T-cell (primary cell): Measurements from ENCODE around the gene TYRO3. TPM values are rescaled to one million over a fixed set of nuclear protein-coding genes. Genes with fewer than 3 reads are reported as not detected.

Experiments used
- ATAC-seq, 4 experiments: fragments of 200-7000 bp in 3 of 4; fragments of 150-1000 bp in 1 of 4; cut with Tn5 transposase; replicated peaks in 1 of 4; 1 replicate in 3 of 4; 2 replicates in 1 of 4; pipeline ENCODE4 v1.10.0; 2021; ENCODE audit warnings: moderate library complexity in 3 of 4, mild to moderate bottlenecking in 2 of 4, moderate number of reproducible peaks in 1 of 4
- CTCF ChIA-PET, 2 donors: fragments of 300-600 bp; sonication (Branson Sonifier 250); formaldehyde crosslinking; loops; one replicate each; lab custom pipeline; 2022; ENCODE audit warnings: antibody characterized with exemption in 2 of 2; lab: Charles Lee
- POLR2A ChIA-PET, 2 donors: fragments of 300-600 bp; sonication (Branson Sonifier 250); formaldehyde crosslinking; loops; one replicate each; lab custom pipeline; 2022; ENCODE audit warnings: antibody characterized with exemption in 2 of 2; lab: Charles Lee
- DNase-seq, 35 experiments: peaks; one replicate each; pipeline versions ENCODE4 v3.0.0 to v3.0.0-alpha.2; 2013 to 2023
- H3K27ac ChIP-seq: one replicate; pipeline ENCODE4 v1.5.1; 2013; ENCODE audit warnings: low read length
- H3K27me3 ChIP-seq, 2 experiments: replicated peaks in 1 of 2; 1 replicate in 1 of 2; 2 replicates in 1 of 2; pipeline versions ENCODE4 v1.6.1 to v1.7.0; 2013; ENCODE audit warnings: low read length in 1 of 2, mixed read lengths in 1 of 2; ENCODE audit not compliant: control insufficient read depth in 2 of 2, insufficient read depth in 2 of 2; ENCODE audit errors: extremely low read depth in 1 of 2
- H3K36me3 ChIP-seq, 2 donors: 1 replicate in 1 of 2; 2 replicates in 1 of 2; pipeline versions ENCODE4 v1.6.1 to v1.7.0; 2013; ENCODE audit warnings: low read length in 1 of 2; ENCODE audit not compliant: control insufficient read depth in 2 of 2, insufficient read depth in 1 of 2; ENCODE audit errors: extremely low read depth in 1 of 2
- H3K4me1 ChIP-seq, 2 experiments: 1 replicate in 1 of 2; 2 replicates in 1 of 2; pipeline versions ENCODE4 v1.6.1 to v1.7.0; 2013; ENCODE audit warnings: low read length in 2 of 2, mixed read lengths in 1 of 2; ENCODE audit not compliant: insufficient read depth in 2 of 2, control insufficient read depth in 1 of 2; ENCODE audit errors: extremely low read depth in 1 of 2
- H3K4me3 ChIP-seq, 2 donors: 1 replicate in 1 of 2; 2 replicates in 1 of 2; pipeline versions ENCODE4 v1.5.1 to v1.7.0; 2013; ENCODE audit warnings: mild to moderate bottlenecking in 2 of 2, low read length in 1 of 2, moderate library complexity in 1 of 2; ENCODE audit not compliant: control insufficient read depth in 1 of 2; ENCODE audit errors: extremely low read depth in 1 of 2
- H3K9me3 ChIP-seq: 2 replicates; pipeline ENCODE4 v1.7.0; 2013
- H3K27ac Mint-ChIP-seq, 2 donors: one replicate each; pipeline ENCODE4 v1.8.0; 2020 to 2021; ENCODE audit warnings: mild to moderate bottlenecking in 2 of 2, mixed read lengths in 2 of 2
- H3K27me3 Mint-ChIP-seq, 2 donors: one replicate each; pipeline ENCODE4 v1.8.0; 2021 to 2022; ENCODE audit warnings: mixed read lengths in 2 of 2
- H3K36me3 Mint-ChIP-seq: one replicate; pipeline ENCODE4 v1.8.0; 2021; ENCODE audit warnings: mixed read lengths
- H3K4me1 Mint-ChIP-seq, 3 donors: one replicate each; pipeline ENCODE4 v1.8.0; 2020 to 2022; ENCODE audit warnings: mixed read lengths in 3 of 3, mild to moderate bottlenecking in 1 of 3
- H3K4me3 Mint-ChIP-seq, 3 donors: one replicate each; pipeline ENCODE4 v1.8.0; 2020 to 2022; ENCODE audit warnings: mild to moderate bottlenecking in 3 of 3, mixed read lengths in 3 of 3, moderate library complexity in 3 of 3
- H3K9me3 Mint-ChIP-seq, 3 donors: one replicate each; pipeline ENCODE4 v1.8.0; 2020 to 2022; ENCODE audit warnings: mixed read lengths in 3 of 3
- WGBS: methylation state at CpG from one replicate; pipeline ENCODE4 v1.1.5; 2013; ENCODE audit warnings: missing lambda C conversion rate; ENCODE audit not compliant: insufficient coverage; 5-methylcytosine and 5-hydroxymethylcytosine counted together
- total RNA-seq, 35 experiments: library from RNA in 6 of 35; stranded (reverse) in 6 of 35; fragments of 120-200 nt in 1 of 35; gene quantifications; one replicate each; pipeline versions ENCODE4 v1.2.1 to v1.2.4 and lab custom pipeline; 2013 to 2026

Gene TYRO3
- total RNA-seq, 5 donors from 2014 or later (not counting 1 experiment from before 2014, with no cell fraction given) = 0.62 to 1.5 (median 0.78) TPM; not detected in 1

DNA sequence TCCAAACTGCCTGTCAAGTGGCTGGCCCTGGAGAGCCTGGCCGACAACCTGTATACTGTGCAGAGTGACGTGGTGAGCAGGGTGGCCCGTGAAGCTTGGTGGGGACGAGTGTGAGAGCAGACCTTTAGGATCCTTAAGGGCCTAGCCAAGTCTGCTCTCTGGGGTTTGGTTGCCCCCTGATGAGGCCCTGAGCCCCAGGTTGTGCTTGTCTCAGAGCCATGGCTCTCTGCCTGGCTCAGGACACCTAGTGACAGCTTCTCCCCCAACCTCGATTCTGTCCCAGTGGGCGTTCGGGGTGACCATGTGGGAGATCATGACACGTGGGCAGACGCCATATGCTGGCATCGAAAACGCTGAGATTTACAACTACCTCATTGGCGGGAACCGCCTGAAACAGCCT lies 14.4 kb downstream of the TYRO3 start:
- DNase-seq = no peak
- Mint-ChIP-seq H3K27me3 (no peaks in the 10 kb centered on the region), H3K36me3 (no peaks in the 10 kb centered on the region), H3K27ac (no peak overlapping the region), H3K9me3 (no peaks in the 10 kb centered on the region), H3K4me1 (no peaks in the 10 kb centered on the region), H3K4me3 (no peak overlapping the region)
- no peaks in the 10 kb centered on the region for H3K9me3 ChIP-seq
- peaks cover 0 to 10% of the 10 kb centered on the region in 2 experiments for H3K27me3 ChIP-seq
- ChIA-PET CTCF (interaction anchor here in 1 of 2 donors (0.6 kb wide), 1 partner anchor 175 kb away, joined by 4 read pairs; no protein-coding TSS in a partner anchor), POLR2A (no interaction called here)
- H3K4me3 ChIP-seq = no peak overlapping the region
- H3K27ac ChIP-seq = no peak overlapping the region
- WGBS = 83% methylated on average over 8 of the region's 13 CpGs
- no peaks in the 10 kb centered on the region for H3K4me1 ChIP-seq
- no peak for ATAC-seq
- H3K36me3 ChIP-seq = no peaks in the 10 kb centered on the region

GRCh38 chr15:41574158-41574557 lies 15.1 kb downstream of the TYRO3 start:
- DNase-seq (no peak), ATAC-seq (no peak)
- H3K4me1 ChIP-seq = no peaks in the 10 kb centered on the region
- H3K9me3 Mint-ChIP-seq = no peaks in the 10 kb centered on the region
- no peaks in the 10 kb centered on the region for H3K36me3 Mint-ChIP-seq
- H3K27me3 ChIP-seq = peaks cover 0 to 15% of the 10 kb centered on the region in 2 experiments
- no peak overlapping the region for H3K27ac Mint-ChIP-seq
- H3K4me3 ChIP-seq = no peak overlapping the region
- H3K27ac ChIP-seq = no peak overlapping the region
- WGBS = no CpG with 5 or more reads among the region's 2 CpGs
- H3K4me3 Mint-ChIP-seq = no peak overlapping the region
- no peaks in the 10 kb centered on the region for H3K4me1 Mint-ChIP-seq
- ChIA-PET CTCF (no interaction called here), POLR2A (no interaction called here)
- no peaks in the 10 kb centered on the region for H3K27me3 Mint-ChIP-seq
- H3K9me3 ChIP-seq = no peaks in the 10 kb centered on the region
- H3K36me3 ChIP-seq = no peaks in the 10 kb centered on the region

- ChIA-PET POLR2A (interaction anchor here in 1 of 2 donors (0.6 kb wide), 1 partner anchor 307 kb away, joined by 3 read pairs; no protein-coding TSS in a partner anchor), CTCF (no interaction called here)
- Histone ChIP-seq H3K4me3 (no peak overlapping the region), H3K27ac (no peak overlapping the region), H3K36me3 (no peaks in the 10 kb centered on the region), H3K9me3 (no peaks in the 10 kb centered on the region), H3K27me3 (peaks cover 0 to 20% of the 10 kb centered on the region in 2 experiments), H3K4me1 (no peaks in the 10 kb centered on the region)
- H3K36me3 Mint-ChIP-seq = no peaks in the 10 kb centered on the region
- WGBS = 93% methylated on average over 3 of the region's 6 CpGs
- no peak for DNase-seq
- H3K9me3 Mint-ChIP-seq = no peaks in the 10 kb centered on the region
- no peaks in the 10 kb centered on the region for H3K4me1 Mint-ChIP-seq
- ATAC-seq = no peak
- no peak overlapping the region for H3K27ac Mint-ChIP-seq
- no peaks in the 10 kb centered on the region for H3K27me3 Mint-ChIP-seq
- H3K4me3 Mint-ChIP-seq = no peak overlapping the region
Measured at GRCh38 chr15:41575282-41575681, 16.3 kb downstream of the TYRO3 start.

- DNase-seq (no peak), ATAC-seq (no peak)
- Mint-ChIP-seq H3K4me1 (no peaks in the 10 kb centered on the region), H3K4me3 (no peak overlapping the region), H3K9me3 (no peaks in the 10 kb centered on the region), H3K27ac (no peak overlapping the region), H3K27me3 (peaks cover under 1 to 11% of the 10 kb centered on the region in 2 donors), H3K36me3 (no peaks in the 10 kb centered on the region)
- H3K36me3 ChIP-seq = no peaks in the 10 kb centered on the region
- CTCF ChIA-PET = no interaction called here
- H3K27ac ChIP-seq = no peak overlapping the region
- no peaks in the 10 kb centered on the region for H3K9me3 ChIP-seq
- 82% methylated on average over 7 of the region's 12 CpGs for WGBS
- POLR2A ChIA-PET = no interaction called here
- no peak overlapping the region for H3K4me3 ChIP-seq
- H3K4me1 ChIP-seq = no peaks in the 10 kb centered on the region
- H3K27me3 ChIP-seq = peaks cover 0 to 31% of the 10 kb centered on the region in 2 experiments
Measured at GRCh38 chr15:41577863-41578735, 19.1 kb downstream of the TYRO3 start.

GRCh38 chr15:41578736-41579383 lies 19.8 kb downstream of the TYRO3 start:
- Mint-ChIP-seq H3K27me3 (peaks cover 8 to 19% of the 10 kb centered on the region in 2 donors), H3K4me1 (no peaks in the 10 kb centered on the region), H3K9me3 (no peaks in the 10 kb centered on the region), H3K36me3 (no peaks in the 10 kb centered on the region), H3K4me3 (no peak overlapping the region), H3K27ac (no peak overlapping the region)
- Histone ChIP-seq H3K4me1 (no peaks in the 10 kb centered on the region), H3K9me3 (no peaks in the 10 kb centered on the region), H3K36me3 (no peaks in the 10 kb centered on the region), H3K27ac (no peak overlapping the region), H3K27me3 (peaks cover 0 to 34% of the 10 kb centered on the region in 2 experiments), H3K4me3 (no peak overlapping the region)
- CTCF ChIA-PET = interaction anchor here (0.6 kb wide), 2 partner anchors 10 to 136 kb away, joined by 3 read pairs; no protein-coding TSS in a partner anchor
- POLR2A ChIA-PET = no interaction called here
- ATAC-seq = no peak
- 100% methylated on average over 2 of the region's 9 CpGs for WGBS
- DNase-seq = no peak

GRCh38 chr15:41581110-41581509 lies 22.1 kb downstream of the TYRO3 start:
- no peak for DNase-seq
- no peak overlapping the region for H3K27ac ChIP-seq
- ChIA-PET POLR2A (interaction anchor here in 1 of 2 donors (0.6 kb wide), 1 partner anchor 165 kb away, joined by 4 read pairs; no protein-coding TSS in a partner anchor), CTCF (interaction anchor here in 1 of 2 donors (0.6 to 0.7 kb wide), 2 partner anchors 13 to 335 kb away, joined by 3 to 4 read pairs; no protein-coding TSS in a partner anchor)
- no peak for ATAC-seq
- H3K9me3 ChIP-seq = no peaks in the 10 kb centered on the region
- Mint-ChIP-seq H3K27ac (no peak overlapping the region), H3K27me3 (peaks cover 20 to 30% of the 10 kb centered on the region in 2 donors), H3K36me3 (no peaks in the 10 kb centered on the region), H3K4me3 (no peak overlapping the region), H3K9me3 (no peaks in the 10 kb centered on the region), H3K4me1 (peaks cover 6 to 12% (median 9%) of the 10 kb centered on the region in 3 donors)
- 100% methylated on average over 1 of the region's 2 CpGs for WGBS
- H3K4me1 ChIP-seq = peaks cover 2 to 10% of the 10 kb centered on the region in 2 experiments
- no peaks in the 10 kb centered on the region for H3K36me3 ChIP-seq
- peaks cover 4 to 53% of the 10 kb centered on the region in 2 experiments for H3K27me3 ChIP-seq
- H3K4me3 ChIP-seq = no peak overlapping the region
